ENCODE results near the gene AP1G1. TPM values are rescaled to one million over a fixed set of nuclear protein-coding genes. Genes with fewer than 3 reads are reported as not detected.

AP1G1 gene
- polyA plus RNA-seq, 3 donors, result 6.7 to 43.8 (median 10.7) TPM

DNA sequence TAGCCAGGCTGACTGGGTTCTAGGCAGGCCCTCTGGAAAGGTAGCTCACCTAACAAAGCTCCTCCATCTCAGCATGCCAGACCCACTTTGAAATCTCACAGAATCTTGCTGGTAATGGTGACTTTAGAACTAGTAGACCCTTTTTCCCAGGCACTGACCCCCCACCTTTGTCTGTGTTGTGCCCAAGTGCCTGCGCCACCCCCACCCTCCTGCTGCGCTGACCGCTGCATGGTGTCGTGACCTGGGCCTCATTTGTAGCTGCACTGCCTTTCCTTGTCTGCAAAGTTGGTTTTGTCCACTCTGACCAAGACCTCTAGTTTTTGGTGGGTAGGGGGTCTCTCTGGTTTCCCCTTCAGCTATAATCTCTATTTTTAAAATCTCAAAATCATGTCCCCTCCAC lies 43.9 kb upstream of the AP1G1 start:
- no peaks in the 10 kb centered on the region for H3K27me3 Mint-ChIP-seq (ENCODE audit: low read depth in 3 of 3)
- Histone ChIP-seq H3K9ac (ENCODE audit: insufficient read depth, low read length, poor library complexity, severe bottlenecking) (no peak overlapping the region), H3K27me3 (ENCODE audit: control insufficient read depth in 2 of 2, insufficient read depth in 2 of 2, low read length in 2 of 2) (no peaks in the 10 kb centered on the region), H3K9me3 (replicated peaks in 1 of 2; ENCODE audit: control insufficient read depth in 1 of 2, insufficient read depth in 1 of 2, low read length in 2 of 2) (no peaks in the 10 kb centered on the region), H3K4me2 (replicated peaks; ENCODE audit: extremely low read depth, low read length, poor library complexity, severe bottlenecking) (no peak overlapping the region), H3K4me1 (ENCODE audit: control insufficient read depth in 1 of 2, insufficient read depth in 2 of 2, low read length in 2 of 2) (peaks cover 0 to under 1% of the 10 kb centered on the region in 2 donors), H3K79me2 (ENCODE audit: insufficient read depth, low read length) (peaks cover 32% of the 10 kb centered on the region), H2AFZ (ENCODE audit: insufficient read depth, low read depth, low read length, poor library complexity, severe bottlenecking) (no peak overlapping the region), H3K4me3 (replicated peaks in 1 of 3; ENCODE audit: low read depth in 2 of 3, low read length in 3 of 3) (no peak overlapping the region), H3K27ac (ENCODE audit: low read depth in 1 of 2, low read length in 2 of 2) (no peak overlapping the region), H4K20me1 (ENCODE audit: insufficient read depth, low read length) (peaks cover 64% of the 10 kb centered on the region), H3K36me3 (replicated peaks in 1 of 2; ENCODE audit: control insufficient read depth in 1 of 2, insufficient read depth in 2 of 2, low read length in 2 of 2) (peaks cover 73 to 99% of the 10 kb centered on the region in 2 donors)
- H3K27ac Mint-ChIP-seq, result peak overlapping the region in 2 of 7 donors; percentile 39 to 50
- WGBS (ENCODE audit: insufficient coverage), result no CpG with 5 or more reads among the region's 4 CpGs
- no peak for DNase-seq
- TF ChIP-seq, protein P1, sequence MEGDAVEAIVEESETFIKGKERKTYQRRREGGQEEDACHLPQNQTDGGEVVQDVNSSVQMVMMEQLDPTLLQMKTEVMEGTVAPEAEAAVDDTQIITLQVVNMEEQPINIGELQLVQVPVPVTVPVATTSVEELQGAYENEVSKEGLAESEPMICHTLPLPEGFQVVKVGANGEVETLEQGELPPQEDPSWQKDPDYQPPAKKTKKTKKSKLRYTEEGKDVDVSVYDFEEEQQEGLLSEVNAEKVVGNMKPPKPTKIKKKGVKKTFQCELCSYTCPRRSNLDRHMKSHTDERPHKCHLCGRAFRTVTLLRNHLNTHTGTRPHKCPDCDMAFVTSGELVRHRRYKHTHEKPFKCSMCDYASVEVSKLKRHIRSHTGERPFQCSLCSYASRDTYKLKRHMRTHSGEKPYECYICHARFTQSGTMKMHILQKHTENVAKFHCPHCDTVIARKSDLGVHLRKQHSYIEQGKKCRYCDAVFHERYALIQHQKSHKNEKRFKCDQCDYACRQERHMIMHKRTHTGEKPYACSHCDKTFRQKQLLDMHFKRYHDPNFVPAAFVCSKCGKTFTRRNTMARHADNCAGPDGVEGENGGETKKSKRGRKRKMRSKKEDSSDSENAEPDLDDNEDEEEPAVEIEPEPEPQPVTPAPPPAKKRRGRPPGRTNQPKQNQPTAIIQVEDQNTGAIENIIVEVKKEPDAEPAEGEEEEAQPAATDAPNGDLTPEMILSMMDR (IDR thresholded peaks at IDR 0.05), result no peak
- peaks cover 10% of the 10 kb centered on the region for H3K4me1 Mint-ChIP-seq
- no peaks in the 10 kb centered on the region for H3K9me3 Mint-ChIP-seq
- H3K4me3 Mint-ChIP-seq, result no peak overlapping the region
- intact Hi-C loops (cut with micrococcal nuclease), result no loop called here
- peaks cover 71 to 78% of the 10 kb centered on the region in 2 donors for H3K36me3 Mint-ChIP-seq

DNA sequence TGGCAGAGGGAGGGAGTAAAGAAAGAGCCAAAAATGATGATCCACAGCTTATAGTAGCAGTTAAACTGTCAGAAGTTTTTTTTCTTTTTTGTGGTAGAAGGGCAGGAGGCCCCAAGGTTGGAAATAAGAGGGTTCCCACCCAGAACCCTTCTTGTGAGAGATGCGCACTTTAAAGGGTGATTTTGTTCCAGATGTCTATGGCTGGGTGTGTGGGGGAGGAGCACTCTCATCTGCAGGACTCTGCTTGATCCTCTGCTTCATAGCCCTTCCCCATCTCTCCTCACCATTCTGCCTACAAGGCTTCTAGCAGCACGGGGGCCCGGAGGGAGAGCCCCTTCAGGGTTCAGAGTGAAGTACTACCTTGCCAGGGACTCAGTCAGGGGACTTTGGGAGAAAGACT lies 43.5 kb upstream of the AP1G1 start:
- H3K27me3 Mint-ChIP-seq (ENCODE audit: low read depth in 3 of 3), result no peaks in the 10 kb centered on the region
- H3K4me1 ChIP-seq (ENCODE audit: control insufficient read depth in 1 of 2, insufficient read depth in 2 of 2, low read length in 2 of 2), result peaks cover 0 to 5% of the 10 kb centered on the region in 2 donors
- peaks cover 71 to 95% of the 10 kb centered on the region in 2 donors for H3K36me3 ChIP-seq (replicated peaks in 1 of 2; ENCODE audit: control insufficient read depth in 1 of 2, insufficient read depth in 2 of 2, low read length in 2 of 2)
- H3K9me3 ChIP-seq (replicated peaks in 1 of 2; ENCODE audit: control insufficient read depth in 1 of 2, insufficient read depth in 1 of 2, low read length in 2 of 2), result no peaks in the 10 kb centered on the region
- H3K4me3 Mint-ChIP-seq, result no peak overlapping the region
- H3K9ac ChIP-seq (ENCODE audit: insufficient read depth, low read length, poor library complexity, severe bottlenecking), result no peak overlapping the region
- peak overlapping the region in 2 of 7 donors; percentile 18 to 55 for H3K27ac Mint-ChIP-seq
- H3K27ac ChIP-seq (ENCODE audit: low read depth in 1 of 2, low read length in 2 of 2), result peak overlapping the region in 1 of 2 donors; percentile 36
- H3K79me2 ChIP-seq (ENCODE audit: insufficient read depth, low read length), result peaks cover 36% of the 10 kb centered on the region
- no peak overlapping the region for H3K4me2 ChIP-seq (replicated peaks; ENCODE audit: extremely low read depth, low read length, poor library complexity, severe bottlenecking)
- TF ChIP-seq, protein P1 (IDR thresholded peaks at IDR 0.05), result no peak
- peaks cover 71 to 82% of the 10 kb centered on the region in 2 donors for H3K36me3 Mint-ChIP-seq
- 90% methylated on average over 2 of the region's 3 CpGs for WGBS (ENCODE audit: insufficient coverage)
- no peak overlapping the region for H3K4me3 ChIP-seq (replicated peaks in 1 of 3; ENCODE audit: low read depth in 2 of 3, low read length in 3 of 3)
- intact Hi-C loops (cut with micrococcal nuclease), result no loop called here
- H3K4me1 Mint-ChIP-seq, result peaks cover 14% of the 10 kb centered on the region
- H3K9me3 Mint-ChIP-seq, result no peaks in the 10 kb centered on the region
- H2AFZ ChIP-seq (ENCODE audit: insufficient read depth, low read depth, low read length, poor library complexity, severe bottlenecking), result no peak overlapping the region
- peaks cover 60% of the 10 kb centered on the region for H4K20me1 ChIP-seq (ENCODE audit: insufficient read depth, low read length)
- DNase-seq, result no peak
- H3K27me3 ChIP-seq (ENCODE audit: control insufficient read depth in 2 of 2, insufficient read depth in 2 of 2, low read length in 2 of 2), result no peaks in the 10 kb centered on the region
